ENCODE measurements around the gene RRAD. TPM values are rescaled to one million over a fixed set of nuclear protein-coding genes. Genes with fewer than 3 reads are reported as not detected.
A peak's percentile ranks its signal among the peaks of the same experiment; 100 is the strongest.
"Not testable (repeated sequence)": the region's sequence is repeated elsewhere in the genome, so short reads cannot be mapped to it uniquely, and the experiment has no call there.

RRAD gene
- total RNA-seq, 2 experiments from 2014 or later, result 0.20 to 0.23 TPM

GRCh38 chr16:66936889-66937554 is 11.7 kb upstream of the RRAD start:
- H3K27me3 Mint-ChIP-seq, result no peaks in the 10 kb centered on the region
- H3K36me3 Mint-ChIP-seq (ENCODE audit: low read depth), result peaks cover 20% of the 10 kb centered on the region
- H3K4me1 Mint-ChIP-seq, result peaks cover 50% of the 10 kb centered on the region
- peak overlapping the region; percentile 99 for H3K4me3 Mint-ChIP-seq
- H3K9me3 Mint-ChIP-seq, result no peaks in the 10 kb centered on the region
- DNase-seq, result no peak
- H3K27ac Mint-ChIP-seq, result peak overlapping the region; percentile 64
- ChIA-PET POLR2A (interaction anchor here (0.7 kb wide), 1 partner anchor 1063 kb away, joined by 5 read pairs; no protein-coding TSS in a partner anchor), CTCF (interaction anchor here (0.8 kb wide), 1 partner anchor 199 kb away, joined by 3 read pairs; no protein-coding TSS in a partner anchor)

DNA sequence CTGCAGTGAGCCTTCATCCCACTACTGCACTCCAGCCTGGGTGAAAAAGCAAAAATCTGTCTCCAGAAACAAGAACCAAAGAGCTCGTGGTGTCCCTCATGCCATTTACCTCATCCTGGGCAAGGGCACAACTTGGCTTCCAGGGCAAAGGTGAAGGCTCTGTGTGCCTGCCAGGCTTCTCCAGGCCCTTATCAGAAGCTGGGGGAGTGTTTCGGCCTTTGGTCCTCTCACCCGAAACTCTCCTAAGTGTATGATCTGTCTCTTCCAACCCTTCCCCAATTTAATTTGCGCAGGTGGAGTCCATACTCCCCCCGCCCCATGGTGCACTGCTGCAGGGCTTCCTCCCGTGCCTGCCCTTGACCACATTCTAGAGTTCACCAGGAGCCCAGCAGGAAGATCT is 11.1 kb upstream of the RRAD start:
- CTCF ChIA-PET, result interaction anchor here (0.8 kb wide), 1 partner anchor 198 kb away, joined by 3 read pairs; no protein-coding TSS in a partner anchor
- Mint-ChIP-seq H3K9me3 (no peaks in the 10 kb centered on the region), H3K27me3 (no peaks in the 10 kb centered on the region), H3K36me3 (ENCODE audit: low read depth) (peaks cover 24% of the 10 kb centered on the region), H3K4me3 (peak overlapping the region; percentile 99), H3K4me1 (peaks cover 54% of the 10 kb centered on the region), H3K27ac (peak overlapping the region; percentile 64)
- no peak for DNase-seq
- POLR2A ChIA-PET, result no interaction called here

DNA sequence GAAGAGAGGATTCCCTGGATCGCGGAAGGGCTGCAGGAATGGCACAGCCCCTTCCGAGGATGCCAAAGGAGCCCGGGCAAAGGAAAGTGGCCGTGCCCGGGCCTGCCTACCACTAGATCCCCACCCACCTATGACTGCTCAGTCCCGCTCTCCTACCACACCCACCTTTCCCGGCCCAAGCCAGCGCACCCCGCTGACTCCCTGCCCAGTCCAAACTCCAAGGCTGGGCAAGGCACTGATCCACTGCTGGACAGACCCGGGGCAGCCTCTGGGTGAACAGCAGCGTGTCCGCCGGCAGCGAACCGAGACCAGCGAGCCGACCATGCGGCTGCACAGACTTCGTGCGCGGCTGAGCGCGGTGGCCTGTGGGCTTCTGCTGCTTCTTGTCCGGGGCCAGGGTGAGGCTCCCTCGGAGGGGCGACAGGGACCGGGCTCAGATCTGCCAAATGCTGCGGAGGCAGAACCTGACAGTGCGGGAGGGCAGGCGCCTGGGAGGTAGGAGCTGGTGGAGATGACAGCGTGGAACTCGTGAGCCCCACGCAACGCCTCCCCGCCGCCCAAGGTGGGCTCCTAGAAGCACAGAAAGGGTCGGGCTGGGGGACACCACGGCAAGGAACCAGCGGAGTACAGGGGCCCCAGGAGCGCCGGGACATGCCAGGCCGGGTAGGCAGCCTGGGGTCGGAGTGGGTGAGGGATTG is 10.1 kb upstream of the RRAD start, which contains the start of gene CES2:
Gene CES2 (plus strand): TSS at position 203 of the 698 bp plus-strand sequence. CDS start 120 bp downstream, at position 323.
- ChIA-PET CTCF (no interaction called here), POLR2A (no interaction called here)
- H3K27ac Mint-ChIP-seq, result peak within 1 kb of the TSS; percentile 97
- H3K36me3 Mint-ChIP-seq (ENCODE audit: low read depth), result peaks cover 26% of the 10 kb centered on the region
- H3K4me3 Mint-ChIP-seq, result peak within 1 kb of the TSS; percentile 99
- no peaks in the 10 kb centered on the region for H3K9me3 Mint-ChIP-seq
- no peaks in the 10 kb centered on the region for H3K27me3 Mint-ChIP-seq
- peaks cover 54% of the 10 kb centered on the region for H3K4me1 Mint-ChIP-seq
- DNase-seq, result no peak

- H3K4me1 Mint-ChIP-seq, result peaks cover 54% of the 10 kb centered on the region
- H3K27me3 Mint-ChIP-seq, result not testable (repeated sequence)
These were observed 9.5 kb upstream of the RRAD start for GRCh38 chr16:66934839-66935313.

GRCh38 chr16:66934138-66934838 is 9.0 kb upstream of the RRAD start, which contains the start of gene CIAO2B:
TSS of gene CIAO2B (minus strand) at chr16:66934402. CDS start at chr16:66934364, 38 bp downstream.
- Mint-ChIP-seq H3K4me3 (peak within 1 kb of the TSS; percentile 99), H3K9me3 (no peaks in the 10 kb centered on the region), H3K4me1 (peaks cover 54% of the 10 kb centered on the region), H3K27ac (peak within 1 kb of the TSS; percentile 97), H3K36me3 (ENCODE audit: low read depth) (peaks cover 23% of the 10 kb centered on the region), H3K27me3 (no peaks in the 10 kb centered on the region)
- ChIA-PET CTCF (interaction anchor here (1.2 kb wide), 2 partner anchors 9 to 84 kb away, joined by 3 read pairs; partner anchors contain the start of gene RRAD), POLR2A (no interaction called here)
- peak; percentile 89 for DNase-seq

More at GRCh38 chr16:66934839-66935313, 9.5 kb upstream of the RRAD start:
- Mint-ChIP-seq H3K27ac (peak overlapping the region; percentile 97), H3K4me3 (peak overlapping the region; percentile 99), H3K36me3 (ENCODE audit: low read depth) (peaks cover 25% of the 10 kb centered on the region)
- DNase-seq, CTCF ChIA-PET, POLR2A ChIA-PET, H3K9me3 Mint-ChIP-seq: not testable (repeated sequence)

GRCh38 chr16:66933776-66934137 is 8.4 kb upstream of the RRAD start:
- no peaks in the 10 kb centered on the region for H3K9me3 Mint-ChIP-seq
- H3K4me3 Mint-ChIP-seq, result peak overlapping the region; percentile 99
- H3K27me3 Mint-ChIP-seq, result no peaks in the 10 kb centered on the region
- peaks cover 23% of the 10 kb centered on the region for H3K36me3 Mint-ChIP-seq (ENCODE audit: low read depth)
- peak; percentile 50 for DNase-seq
- POLR2A ChIA-PET, result interaction anchor here (1.2 kb wide), 1 partner anchor 53 kb away, joined by 3 read pairs; the partner anchor contains the start of gene PDP2
- CTCF ChIA-PET, result interaction anchor here (1.0 to 1.2 kb wide), 3 partner anchors 8 to 84 kb away, joined by 3 to 5 read pairs (median 3); partner anchors contain the start of gene RRAD
- H3K4me1 Mint-ChIP-seq, result peaks cover 54% of the 10 kb centered on the region
- peak overlapping the region; percentile 97 for H3K27ac Mint-ChIP-seq

DNA sequence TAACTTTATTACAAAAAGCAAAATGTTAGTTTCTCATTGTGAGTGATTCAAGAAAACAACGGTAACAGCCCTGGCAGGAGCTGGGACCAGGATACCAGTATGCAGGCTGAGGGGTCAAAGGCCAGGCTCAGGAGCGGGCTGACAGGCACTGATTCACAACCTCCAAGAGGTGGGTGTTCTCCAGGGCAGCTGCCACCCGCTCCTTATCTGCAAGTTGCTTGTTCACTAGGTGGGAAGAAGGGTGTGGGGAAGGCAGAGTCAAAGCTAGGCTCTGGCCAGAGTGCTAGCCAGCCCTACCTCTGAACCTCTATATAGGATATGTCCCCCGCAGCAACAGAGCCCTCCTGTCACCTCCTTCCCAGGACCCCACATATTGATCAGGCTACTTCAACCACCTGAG is 6.7 kb upstream of the RRAD start:
- H3K4me3 Mint-ChIP-seq, result peak overlapping the region; percentile 99

DNA sequence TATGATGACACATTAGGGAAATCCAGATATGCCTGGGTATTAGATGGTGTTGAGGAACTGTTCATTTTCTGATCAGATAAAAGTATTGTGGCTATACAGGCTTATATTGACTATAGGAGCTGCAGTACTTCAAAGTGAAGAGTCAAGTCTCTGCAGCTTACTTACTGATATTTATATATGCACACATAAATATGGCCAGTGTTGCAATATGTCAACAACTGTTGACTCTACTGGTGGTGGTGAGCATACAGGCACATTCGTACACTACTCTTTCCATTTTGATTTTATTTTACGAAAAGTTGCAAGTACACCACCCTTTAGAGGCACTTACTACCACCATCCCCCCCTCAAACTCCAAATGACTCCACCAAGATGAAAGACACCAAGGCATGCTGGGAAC is 6.3 kb upstream of the RRAD start:
- ChIA-PET POLR2A (no interaction called here), CTCF (interaction anchor here (1.4 to 2.8 kb wide), 3 partner anchors 20 to 39 kb away, joined by 3 to 9 read pairs (median 7); no protein-coding TSS in a partner anchor)
- no peak for DNase-seq
- H3K27me3 Mint-ChIP-seq, result no peaks in the 10 kb centered on the region
- no peak overlapping the region for H3K4me3 Mint-ChIP-seq
- H3K4me1 Mint-ChIP-seq, result peaks cover 54% of the 10 kb centered on the region
- H3K9me3 Mint-ChIP-seq, result no peaks in the 10 kb centered on the region
- H3K27ac Mint-ChIP-seq, result peak overlapping the region; percentile 54
- peaks cover 23% of the 10 kb centered on the region for H3K36me3 Mint-ChIP-seq (ENCODE audit: low read depth)

More for the DNA sequence above, 6.7 kb upstream of the RRAD start:
- peaks cover 23% of the 10 kb centered on the region for H3K36me3 Mint-ChIP-seq (ENCODE audit: low read depth)
- H3K9me3 Mint-ChIP-seq, result no peaks in the 10 kb centered on the region
- no peak overlapping the region for H3K27ac Mint-ChIP-seq
- POLR2A ChIA-PET, result no interaction called here
- peaks cover 58% of the 10 kb centered on the region for H3K4me1 Mint-ChIP-seq
- CTCF ChIA-PET, result interaction anchor here (1.4 to 2.8 kb wide), 3 partner anchors 21 to 40 kb away, joined by 3 to 9 read pairs (median 7); no protein-coding TSS in a partner anchor
- H3K27me3 Mint-ChIP-seq, result no peaks in the 10 kb centered on the region
- DNase-seq, result no peak

GRCh38 chr16:66930189-66930588 is 4.9 kb upstream of the RRAD start:
- POLR2A ChIA-PET, result no interaction called here
- peaks cover 11% of the 10 kb centered on the region for H3K27me3 Mint-ChIP-seq
- no peak overlapping the region for H3K4me3 Mint-ChIP-seq
- DNase-seq, result no peak
- peaks cover 48% of the 10 kb centered on the region for H3K4me1 Mint-ChIP-seq
- H3K9me3 Mint-ChIP-seq, result no peaks in the 10 kb centered on the region
- CTCF ChIA-PET, result interaction anchor here (2.4 to 2.8 kb wide), 2 partner anchors 35 to 38 kb away, joined by 7 to 9 read pairs; no protein-coding TSS in a partner anchor
- H3K36me3 Mint-ChIP-seq (ENCODE audit: low read depth), result peaks cover 23% of the 10 kb centered on the region
- no peak overlapping the region for H3K27ac Mint-ChIP-seq

DNA sequence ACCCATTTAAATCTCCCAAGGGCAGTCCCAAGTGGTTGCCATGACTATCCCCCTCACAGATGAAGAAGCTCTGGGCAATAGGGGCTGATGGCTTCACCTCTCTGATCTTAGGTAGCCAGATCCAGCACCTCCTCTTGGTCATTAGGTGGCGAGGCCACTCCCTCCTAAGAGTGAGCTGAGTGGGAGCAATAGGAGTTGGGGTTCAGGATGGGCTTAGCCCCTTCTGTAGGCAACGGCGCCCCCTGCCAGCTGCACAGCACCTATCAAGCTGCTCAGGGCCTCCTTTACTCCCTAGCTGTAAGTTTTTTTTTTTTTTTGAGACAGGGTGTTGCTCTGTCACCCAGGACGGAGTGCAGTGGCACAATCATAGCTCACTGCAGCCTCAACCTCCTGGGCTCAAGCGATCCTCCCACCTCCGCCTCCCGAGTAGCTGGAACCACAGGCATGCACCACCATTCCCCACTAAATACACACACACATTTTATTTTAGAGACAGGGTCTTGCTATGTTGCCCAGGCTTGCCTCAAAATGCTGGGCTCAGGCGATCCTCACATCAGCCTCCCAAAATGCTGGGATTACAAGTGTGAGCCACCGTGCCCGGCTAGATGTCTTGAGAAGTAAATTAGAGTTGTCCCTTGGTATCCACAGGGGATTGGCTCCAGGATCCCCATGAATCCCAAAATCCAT is 3.5 kb upstream of the RRAD start:
- CTCF ChIA-PET, result interaction anchor here (0.5 to 2.5 kb wide), 19 partner anchors 10 to 332 kb away, joined by 3 to 12 read pairs (median 4); partner anchors contain the start of genes CDH16, NAE1 and PDP2
- peaks cover 43% of the 10 kb centered on the region for H3K4me1 Mint-ChIP-seq
- no peak overlapping the region for H3K27ac Mint-ChIP-seq
- POLR2A ChIA-PET, result no interaction called here
- no peaks in the 10 kb centered on the region for H3K9me3 Mint-ChIP-seq
- no peak overlapping the region for H3K4me3 Mint-ChIP-seq
- DNase-seq, result peak; percentile 45
- H3K27me3 Mint-ChIP-seq, result peaks cover 20% of the 10 kb centered on the region
- peaks cover 20% of the 10 kb centered on the region for H3K36me3 Mint-ChIP-seq (ENCODE audit: low read depth)

GRCh38 chr16:66927918-66928649 is 2.7 kb upstream of the RRAD start:
- ChIA-PET CTCF (interaction anchor here (0.5 to 2.5 kb wide), 19 partner anchors 9 to 333 kb away, joined by 3 to 12 read pairs (median 4); partner anchors contain the start of genes CDH16, NAE1 and PDP2), POLR2A (no interaction called here)
- Mint-ChIP-seq H3K27me3 (peaks cover 28% of the 10 kb centered on the region), H3K36me3 (ENCODE audit: low read depth) (peaks cover 13% of the 10 kb centered on the region), H3K4me1 (peaks cover 38% of the 10 kb centered on the region), H3K27ac (peak overlapping the region; percentile 34), H3K4me3 (no peak overlapping the region), H3K9me3 (no peaks in the 10 kb centered on the region)
- no peak for DNase-seq
